ENCODE data around the gene ZNF681.
"Not testable (repeated sequence)": the region's sequence is repeated elsewhere in the genome, so short reads cannot be mapped to it uniquely, and the experiment has no call there.

Gene ZNF681

GRCh38 chr19:23771761-23772674 is 13.3 kb upstream of the ZNF681 start:
- DNase-seq = no peak

GRCh38 chr19:23771316-23771715 is 12.6 kb upstream of the ZNF681 start:
- DNase-seq = no peak

- no peak for DNase-seq
Measured at GRCh38 chr19:23770672-23771250, 12.1 kb upstream of the ZNF681 start.

GRCh38 chr19:23769691-23770468 is 11.2 kb upstream of the ZNF681 start:
- DNase-seq = no peak

DNA sequence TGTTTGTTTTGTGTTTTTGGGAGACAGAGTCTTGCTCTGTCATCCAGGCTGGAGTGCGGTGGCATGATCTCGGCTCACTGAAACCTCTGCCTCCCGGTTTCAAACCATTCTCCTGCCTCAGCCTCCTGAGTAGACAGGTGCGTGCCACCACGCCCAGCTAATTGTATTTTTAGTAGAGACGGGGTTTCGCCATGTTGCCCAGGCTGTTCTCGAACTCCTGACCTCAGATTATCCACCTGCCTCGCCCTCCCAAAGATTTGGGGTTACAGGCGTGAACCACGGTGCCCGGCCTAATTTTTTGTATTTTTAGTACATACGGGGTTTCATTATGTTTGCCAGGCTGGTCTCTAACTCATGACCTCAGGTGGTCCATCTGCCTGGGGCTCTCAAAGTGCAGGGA is 8.3 kb upstream of the ZNF681 start:
- DNase-seq = no peak

- DNase-seq = no peak
Measured at GRCh38 chr19:23764781-23765180, 6.1 kb upstream of the ZNF681 start.

- DNase-seq = no peak
Measured at GRCh38 chr19:23762884-23763711, 4.4 kb upstream of the ZNF681 start.

- no peak for DNase-seq
Measured at GRCh38 chr19:23762548-23762883, 3.8 kb upstream of the ZNF681 start.

- DNase-seq = not testable (repeated sequence)
Measured at GRCh38 chr19:23760326-23760725, 1.6 kb upstream of the ZNF681 start.

GRCh38 chr19:23743633-23744232 is 15.0 kb downstream of the ZNF681 start:
- DNase-seq = not testable (repeated sequence)

GRCh38 chr19:23730729-23731465 is 27.8 kb downstream of the ZNF681 start:
- DNase-seq = not testable (repeated sequence)

- DNase-seq = not testable (repeated sequence)
Measured at GRCh38 chr19:23724161-23724560, 34.5 kb downstream of the ZNF681 start.

DNA sequence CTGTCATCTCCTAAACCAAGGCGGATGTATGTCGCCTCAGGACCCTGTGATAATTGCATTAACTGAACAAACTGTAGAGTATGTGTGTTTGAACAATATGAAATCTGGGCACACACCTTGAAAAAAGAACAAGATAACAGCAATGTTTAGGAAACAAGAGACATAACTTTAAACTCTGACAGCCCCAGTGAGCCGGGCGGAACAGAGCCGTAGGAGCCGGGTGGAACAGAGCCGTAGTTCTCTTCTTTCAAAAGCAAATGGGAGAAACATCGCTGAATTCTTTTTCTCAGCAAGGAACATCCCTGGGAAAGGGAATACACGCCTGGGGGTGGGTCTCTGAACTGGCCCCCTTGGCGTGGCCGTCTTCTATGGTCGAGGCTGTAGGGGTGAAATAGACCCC is 39.9 kb downstream of the ZNF681 start:
- DNase-seq = no peak

DNA sequence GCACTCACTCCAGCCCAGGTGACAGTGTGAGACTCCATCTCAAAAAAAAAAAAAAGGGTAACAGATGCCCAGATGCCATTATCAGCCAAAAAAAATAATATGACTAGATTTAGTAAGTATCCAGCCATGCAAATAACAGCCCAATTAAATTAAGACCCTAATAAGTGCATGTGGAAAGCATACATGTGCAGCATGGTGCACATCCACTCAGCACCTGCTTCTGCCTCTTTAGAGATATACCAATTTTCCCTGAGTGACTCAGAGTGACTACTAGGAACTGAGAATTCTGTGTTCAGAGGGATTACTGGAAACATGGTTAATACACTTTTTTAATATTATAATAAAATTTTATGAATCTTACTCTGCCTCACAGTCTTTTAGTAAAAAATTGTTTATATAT is 41.9 kb downstream of the ZNF681 start:
- DNase-seq = no peak

DNA sequence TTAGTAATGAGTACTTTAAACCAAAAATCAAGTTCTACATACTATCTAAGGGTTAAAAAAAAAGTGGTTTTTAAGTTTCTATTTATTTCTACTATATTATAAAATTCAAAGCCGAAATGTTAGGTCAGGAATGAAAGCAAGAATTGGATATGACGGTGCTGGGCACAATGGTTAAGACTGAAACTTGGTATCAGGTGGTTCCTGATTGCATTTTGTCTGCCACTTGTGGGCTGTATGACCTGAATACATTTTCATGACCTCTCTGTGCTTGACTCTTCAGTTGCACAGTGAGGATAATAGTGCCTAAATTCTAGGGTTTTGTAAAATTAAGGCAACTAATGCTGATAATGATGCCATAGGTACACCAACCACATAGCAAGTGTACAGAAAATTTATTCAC is 49.3 kb downstream of the ZNF681 start:
- DNase-seq = no peak

GRCh38 chr19:23706657-23707056 is 52.0 kb downstream of the ZNF681 start:
- no peak for DNase-seq

GRCh38 chr19:23699521-23699860 is 59.2 kb downstream of the ZNF681 start:
- DNase-seq = no peak

DNA sequence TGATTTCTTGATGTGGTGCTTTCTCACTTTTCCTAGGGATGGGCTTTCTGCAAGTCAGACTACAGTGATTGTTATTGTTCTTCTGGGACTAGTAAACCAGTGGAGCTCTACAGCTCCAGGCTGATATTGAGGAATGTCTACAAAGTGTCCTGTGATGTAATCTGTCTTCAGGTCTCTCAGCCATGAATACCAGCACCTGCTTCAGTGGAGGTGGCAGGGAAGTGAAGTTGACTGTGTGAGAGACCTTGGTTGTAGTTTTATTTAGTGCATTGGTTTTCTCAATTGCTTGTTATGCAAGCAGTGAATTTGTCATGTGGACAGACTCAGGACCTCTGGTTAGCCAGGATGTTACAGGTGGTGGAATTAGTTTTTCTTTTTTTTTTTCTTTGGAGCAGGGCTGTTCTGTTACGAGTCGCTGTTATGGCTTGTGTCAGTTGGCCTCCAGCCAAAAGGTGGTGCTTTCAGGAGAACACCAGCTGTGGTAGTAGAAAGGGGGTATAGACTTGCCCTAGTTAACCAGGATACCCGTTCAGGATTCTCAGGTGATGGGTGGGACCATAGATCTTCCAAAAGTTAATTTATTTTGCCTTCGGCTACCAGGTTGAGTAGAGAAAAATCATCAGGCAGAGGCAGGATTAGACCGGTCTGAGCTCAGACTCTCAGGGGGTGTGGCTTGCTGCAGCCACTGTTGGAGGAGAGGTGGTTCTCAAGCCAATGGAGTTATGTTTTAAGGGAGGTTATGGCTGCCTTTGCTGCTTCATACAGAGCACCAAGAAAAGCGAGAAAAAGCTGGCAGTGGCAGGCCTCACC is 59.8 kb downstream of the ZNF681 start:
- DNase-seq = no peak

DNA sequence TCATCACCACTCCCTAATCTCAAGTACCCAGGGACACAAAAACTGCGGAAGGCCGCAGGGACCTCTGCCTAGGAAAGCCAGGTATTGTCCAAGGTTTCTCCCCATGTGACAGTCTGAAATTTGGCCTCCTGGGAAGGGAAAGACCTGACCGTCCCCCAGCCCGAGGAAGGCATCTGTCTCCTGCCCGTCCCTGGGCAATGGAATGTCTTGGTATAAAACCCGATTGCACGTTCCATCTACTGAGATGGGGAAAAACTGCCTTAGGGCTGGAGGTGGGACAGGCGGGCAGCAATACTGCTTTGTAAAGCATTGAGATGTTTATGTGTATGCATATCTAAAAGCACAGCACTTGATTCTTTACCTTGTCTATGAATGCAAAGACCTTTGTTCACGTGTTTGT is 65.8 kb downstream of the ZNF681 start:
- not testable (repeated sequence) for DNase-seq
